Fibroblast of skin of abdomen (primary cell): ENCODE results near the gene LGR5. TPM values are rescaled to one million over a fixed set of nuclear protein-coding genes. Genes with fewer than 3 reads are reported as not detected.

Experiments used
- DNase-seq: peaks from one replicate; pipeline ENCODE4 v3.0.0-alpha.2; 2013
- polyA plus RNA-seq, 2 experiments: library from polyadenylated mRNA; unstranded; fragments of 120-200 nt; gene quantifications; one replicate each; pipeline ENCODE4 v1.2.1, GENCODE V29; 2013; ENCODE audit not compliant: insufficient read length in 2 of 2

The LGR5 gene, protein sequence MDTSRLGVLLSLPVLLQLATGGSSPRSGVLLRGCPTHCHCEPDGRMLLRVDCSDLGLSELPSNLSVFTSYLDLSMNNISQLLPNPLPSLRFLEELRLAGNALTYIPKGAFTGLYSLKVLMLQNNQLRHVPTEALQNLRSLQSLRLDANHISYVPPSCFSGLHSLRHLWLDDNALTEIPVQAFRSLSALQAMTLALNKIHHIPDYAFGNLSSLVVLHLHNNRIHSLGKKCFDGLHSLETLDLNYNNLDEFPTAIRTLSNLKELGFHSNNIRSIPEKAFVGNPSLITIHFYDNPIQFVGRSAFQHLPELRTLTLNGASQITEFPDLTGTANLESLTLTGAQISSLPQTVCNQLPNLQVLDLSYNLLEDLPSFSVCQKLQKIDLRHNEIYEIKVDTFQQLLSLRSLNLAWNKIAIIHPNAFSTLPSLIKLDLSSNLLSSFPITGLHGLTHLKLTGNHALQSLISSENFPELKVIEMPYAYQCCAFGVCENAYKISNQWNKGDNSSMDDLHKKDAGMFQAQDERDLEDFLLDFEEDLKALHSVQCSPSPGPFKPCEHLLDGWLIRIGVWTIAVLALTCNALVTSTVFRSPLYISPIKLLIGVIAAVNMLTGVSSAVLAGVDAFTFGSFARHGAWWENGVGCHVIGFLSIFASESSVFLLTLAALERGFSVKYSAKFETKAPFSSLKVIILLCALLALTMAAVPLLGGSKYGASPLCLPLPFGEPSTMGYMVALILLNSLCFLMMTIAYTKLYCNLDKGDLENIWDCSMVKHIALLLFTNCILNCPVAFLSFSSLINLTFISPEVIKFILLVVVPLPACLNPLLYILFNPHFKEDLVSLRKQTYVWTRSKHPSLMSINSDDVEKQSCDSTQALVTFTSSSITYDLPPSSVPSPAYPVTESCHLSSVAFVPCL
- not detected for polyA plus RNA-seq (2013, experiment 1 of 2; ENCODE audit: insufficient read length)
- polyA plus RNA-seq (2013, experiment 2 of 2; ENCODE audit: insufficient read length), result 0.10 TPM

DNA sequence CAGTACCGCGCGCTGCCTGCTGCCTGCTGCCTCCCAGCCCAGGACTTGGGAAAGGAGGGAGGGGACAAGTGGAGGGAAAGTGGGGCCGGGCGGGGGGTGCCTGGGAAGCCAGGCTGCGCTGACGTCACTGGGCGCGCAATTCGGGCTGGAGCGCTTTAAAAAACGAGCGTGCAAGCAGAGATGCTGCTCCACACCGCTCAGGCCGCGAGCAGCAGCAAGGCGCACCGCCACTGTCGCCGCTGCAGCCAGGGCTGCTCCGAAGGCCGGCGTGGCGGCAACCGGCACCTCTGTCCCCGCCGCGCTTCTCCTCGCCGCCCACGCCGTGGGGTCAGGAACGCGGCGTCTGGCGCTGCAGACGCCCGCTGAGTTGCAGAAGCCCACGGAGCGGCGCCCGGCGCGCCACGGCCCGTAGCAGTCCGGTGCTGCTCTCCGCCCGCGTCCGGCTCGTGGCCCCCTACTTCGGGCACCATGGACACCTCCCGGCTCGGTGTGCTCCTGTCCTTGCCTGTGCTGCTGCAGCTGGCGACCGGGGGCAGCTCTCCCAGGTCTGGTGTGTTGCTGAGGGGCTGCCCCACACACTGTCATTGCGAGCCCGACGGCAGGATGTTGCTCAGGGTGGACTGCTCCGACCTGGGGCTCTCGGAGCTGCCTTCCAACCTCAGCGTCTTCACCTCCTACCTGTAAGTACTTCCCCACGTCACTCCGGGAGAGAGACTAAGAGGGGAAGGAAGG, at the start of gene LGR5:
LGR5 (plus strand) TSS at position 186 of the 732 bp plus-strand sequence; CDS start at position 469, 283 bp downstream.
- DNase-seq, result peak; percentile 32

DNA sequence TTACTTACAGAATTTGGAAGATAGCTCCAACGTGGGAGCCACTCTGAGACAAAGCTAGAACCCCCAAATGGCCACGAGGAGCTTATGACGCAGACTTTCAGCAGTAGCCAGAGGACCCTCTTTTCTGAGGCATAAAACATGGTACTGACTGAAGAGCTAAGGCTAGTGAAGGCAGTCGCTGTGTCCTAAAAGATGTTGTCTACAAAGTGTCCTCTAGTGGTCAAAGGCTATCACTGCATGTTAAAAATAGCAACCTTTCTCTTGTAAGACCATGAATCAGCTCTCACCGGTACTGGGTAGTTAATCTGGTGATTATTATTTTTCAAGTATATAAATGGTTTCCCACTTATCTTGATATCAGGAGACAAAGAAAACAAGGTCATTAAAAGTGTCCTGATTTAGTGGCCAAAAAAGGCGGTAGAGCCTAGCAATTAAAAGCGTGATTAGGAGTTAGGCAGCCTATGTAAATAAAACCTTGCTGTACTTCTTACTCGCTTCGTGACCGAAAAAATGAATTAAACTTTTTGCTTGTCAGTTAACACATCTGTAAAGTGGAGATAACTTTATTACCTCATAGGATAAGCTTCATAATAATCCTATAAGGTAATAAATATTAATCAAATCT, 47.0 kb upstream of the LGR5 start:
- peak; percentile 70 for DNase-seq

DNA sequence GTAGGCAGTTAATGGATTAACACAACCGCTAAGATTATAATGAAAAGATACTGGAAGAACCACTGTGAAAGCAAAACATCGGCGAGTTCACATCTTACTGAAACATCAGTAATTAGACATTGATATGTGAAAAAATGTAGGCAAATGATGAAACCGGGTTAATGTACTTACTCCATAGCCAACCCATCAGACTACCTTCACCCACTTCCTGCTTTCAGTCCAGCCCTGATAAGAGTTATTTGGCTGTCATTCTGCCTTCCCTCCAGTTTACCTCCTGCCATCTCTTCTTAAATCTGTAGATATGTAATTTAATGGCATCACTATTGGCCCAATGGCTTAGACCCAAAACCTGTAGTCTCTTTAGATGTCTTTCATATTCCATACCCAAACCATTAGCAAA, 46.0 kb upstream of the LGR5 start:
- no peak for DNase-seq

DNA sequence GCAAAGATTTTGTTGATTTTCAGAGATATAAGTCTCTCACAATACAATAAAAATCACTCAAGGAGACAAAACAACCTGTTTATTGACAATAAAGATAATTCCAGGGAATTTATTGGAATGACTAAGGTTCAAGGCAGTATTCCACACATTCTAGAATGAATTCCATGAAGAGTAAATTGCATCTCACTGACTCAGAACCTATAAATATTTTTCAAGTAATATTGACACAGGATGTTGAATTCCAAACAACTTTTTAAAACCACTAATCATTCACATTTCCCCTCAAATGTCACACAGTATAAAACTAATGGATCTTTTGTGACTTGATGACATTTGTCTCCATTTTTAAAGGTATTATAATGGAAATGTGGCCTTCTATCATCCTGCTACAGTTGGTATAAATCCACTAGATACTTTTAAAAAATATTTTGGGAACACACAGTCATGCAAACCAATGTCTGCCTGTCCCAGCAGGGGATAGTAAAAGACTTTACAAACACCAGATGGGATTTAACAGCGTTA, 42.1 kb upstream of the LGR5 start:
- peak; percentile 89 for DNase-seq

DNA sequence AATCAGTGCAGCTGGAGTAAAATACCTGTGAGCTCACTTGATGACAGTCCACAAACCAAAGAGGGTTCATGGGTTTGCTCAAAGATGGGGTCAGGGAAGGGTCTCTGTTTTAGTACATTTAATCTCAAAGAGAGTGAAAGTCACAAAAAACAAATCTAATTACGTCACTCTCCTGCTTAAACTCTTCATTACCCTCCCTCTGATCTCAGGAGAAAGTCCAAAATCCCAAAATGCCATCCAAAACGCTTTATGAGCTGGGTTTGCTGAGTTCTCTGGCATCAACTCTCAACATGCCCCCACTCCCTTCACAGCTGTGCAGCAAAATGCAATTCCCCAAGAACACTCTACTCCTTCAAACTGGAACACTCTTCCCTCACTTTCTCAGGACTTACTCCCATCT, 40.4 kb upstream of the LGR5 start:
- no peak for DNase-seq

DNA sequence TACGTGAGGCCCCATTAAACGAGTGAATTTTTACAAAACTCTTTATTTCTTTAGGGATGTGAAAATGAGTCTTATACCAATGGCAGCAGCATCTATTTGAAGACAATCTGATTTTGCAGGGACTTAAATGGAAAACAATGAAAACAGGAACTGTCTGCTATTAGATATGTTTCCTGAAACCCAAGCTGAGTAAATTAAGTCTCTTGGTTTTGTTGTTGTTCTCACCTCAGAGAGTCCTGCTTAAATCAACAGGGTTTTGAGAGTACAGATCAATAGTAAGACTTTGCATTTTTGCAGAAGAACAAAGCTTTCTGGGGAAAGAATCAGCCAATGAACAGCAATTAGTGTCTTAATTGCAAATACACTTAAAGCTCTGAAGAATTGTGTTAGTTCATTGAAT, 39.1 kb upstream of the LGR5 start:
- no peak for DNase-seq

DNA sequence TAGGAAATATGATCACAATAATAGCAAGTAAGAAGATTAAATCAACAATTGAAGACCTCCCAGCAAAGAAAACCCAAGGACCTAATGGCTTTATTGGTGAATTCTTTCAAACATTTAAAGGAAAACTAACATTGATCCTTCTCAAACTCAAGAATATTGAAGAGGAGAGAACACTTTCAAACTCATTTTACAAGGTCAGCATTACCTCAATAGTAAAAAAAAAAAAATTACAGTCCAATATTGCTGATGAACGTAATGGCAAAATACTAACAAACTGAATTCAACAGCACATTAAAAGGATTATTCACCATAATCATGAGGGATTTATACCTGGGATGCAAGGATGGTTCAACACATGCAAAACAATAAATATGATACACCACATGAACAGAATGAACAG, 33.7 kb upstream of the LGR5 start:
- no peak for DNase-seq

DNA sequence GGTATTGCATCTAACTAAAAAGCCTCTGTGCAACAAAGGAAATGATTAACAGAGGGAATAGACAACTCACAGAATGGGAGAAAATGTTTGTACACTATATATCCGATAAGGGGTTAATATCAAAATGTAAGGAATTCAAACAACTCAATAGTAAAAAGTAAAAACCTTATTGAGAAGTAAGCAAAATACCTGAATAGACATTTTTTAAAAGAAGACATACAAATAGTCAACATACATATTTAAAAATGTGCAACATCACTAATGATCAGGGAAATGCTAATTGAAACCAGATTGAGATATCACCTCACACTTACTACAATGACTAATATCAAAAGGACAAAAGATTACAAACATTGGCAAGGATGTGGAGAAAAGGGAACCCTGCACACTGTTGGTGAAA, 31.9 kb upstream of the LGR5 start:
- no peak for DNase-seq

DNA sequence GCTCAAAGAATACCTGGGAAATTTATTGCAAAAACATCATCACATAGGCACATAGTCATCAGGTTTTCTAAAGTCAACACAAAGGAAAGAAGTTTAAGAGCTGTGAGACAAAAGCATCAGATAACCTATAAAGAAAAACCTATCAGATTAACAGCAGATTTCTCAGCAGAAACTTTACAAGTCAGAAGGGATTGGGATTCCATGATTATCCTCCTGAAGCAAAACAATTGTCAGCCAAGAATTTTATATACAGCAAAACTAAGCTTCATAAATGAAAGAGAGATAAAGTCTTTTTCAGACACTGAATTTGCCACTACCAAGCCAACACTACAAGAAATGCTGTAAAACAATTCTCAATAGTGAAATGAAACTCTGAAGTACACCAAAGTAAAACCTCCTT, 28.8 kb upstream of the LGR5 start:
- DNase-seq, result no peak

DNA sequence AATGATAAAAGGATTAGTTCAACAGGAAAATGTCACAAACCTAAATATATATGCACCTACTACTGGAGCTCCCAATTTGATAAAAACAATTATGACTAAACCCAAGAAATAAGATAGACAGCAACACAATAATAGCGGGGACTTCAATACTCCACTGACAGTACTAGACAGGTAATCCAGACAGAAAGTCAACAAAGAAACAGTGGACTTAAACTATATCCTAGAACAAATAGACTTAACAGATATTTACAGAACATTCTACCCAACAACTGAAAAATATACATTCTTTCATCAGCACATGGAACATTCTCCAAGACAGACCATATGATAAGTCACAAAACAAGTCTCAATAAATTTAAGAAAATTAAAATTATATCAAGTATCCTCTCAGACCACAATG, 28.0 kb upstream of the LGR5 start:
- no peak for DNase-seq

DNA sequence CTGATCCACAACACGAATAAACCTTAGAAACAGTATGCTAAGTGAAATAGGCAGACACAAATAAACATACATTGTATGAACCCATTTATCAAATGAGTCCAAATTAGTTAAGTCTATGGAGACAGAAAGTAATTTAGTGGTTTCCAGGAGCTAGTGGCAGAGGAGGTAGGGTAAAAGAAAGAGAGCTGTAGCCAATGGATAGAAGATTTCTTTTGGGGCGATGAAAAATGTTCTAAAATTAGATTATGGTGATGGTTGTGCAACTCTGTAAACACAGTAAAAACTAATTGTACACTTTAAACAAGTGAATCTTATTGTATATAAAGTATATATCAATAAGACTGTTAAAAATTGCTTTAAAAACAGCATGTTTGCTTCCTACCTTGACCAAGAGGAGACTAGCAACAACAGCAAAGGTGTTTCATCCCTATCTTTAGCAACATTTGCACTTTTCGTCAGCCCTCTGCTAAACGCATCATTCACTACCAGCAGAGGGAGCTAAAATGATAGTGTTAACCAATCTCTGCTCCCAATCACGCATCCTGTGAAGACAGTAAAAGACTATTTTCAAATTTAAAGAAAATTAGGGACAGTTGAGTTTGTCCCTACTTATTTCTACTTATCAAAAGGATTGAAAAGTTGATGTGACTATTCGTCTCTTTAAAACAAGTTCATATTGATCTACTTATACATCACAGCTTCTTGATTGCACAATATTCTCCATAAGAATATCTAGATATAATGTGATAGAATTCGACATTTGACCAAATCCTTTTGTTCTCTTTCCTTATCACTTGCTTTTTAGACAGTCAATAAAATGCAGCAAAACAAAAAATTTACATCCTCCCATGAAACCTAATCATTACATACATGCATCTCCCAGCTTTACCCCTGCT, 24.0 kb upstream of the LGR5 start:
- DNase-seq, result peak; percentile 47

DNA sequence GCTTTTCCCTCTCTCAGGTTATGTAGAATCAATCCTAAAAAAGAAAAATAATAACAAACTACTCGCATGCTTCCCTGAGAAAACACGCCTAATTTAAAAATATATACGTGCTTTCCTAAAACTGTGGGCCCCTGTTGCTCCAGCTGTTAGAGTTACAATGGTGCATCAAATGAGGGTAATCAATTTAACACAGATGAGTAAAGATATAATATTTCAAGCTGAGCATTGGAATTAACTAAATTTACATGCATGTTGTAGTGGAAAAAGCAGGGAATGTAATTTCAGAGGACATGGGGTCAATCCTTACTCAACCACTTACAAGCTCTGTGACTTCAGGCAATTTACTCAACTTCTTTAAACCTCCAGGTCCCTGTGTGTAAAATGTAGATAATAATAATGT, 22.4 kb upstream of the LGR5 start:
- DNase-seq, result no peak

DNA sequence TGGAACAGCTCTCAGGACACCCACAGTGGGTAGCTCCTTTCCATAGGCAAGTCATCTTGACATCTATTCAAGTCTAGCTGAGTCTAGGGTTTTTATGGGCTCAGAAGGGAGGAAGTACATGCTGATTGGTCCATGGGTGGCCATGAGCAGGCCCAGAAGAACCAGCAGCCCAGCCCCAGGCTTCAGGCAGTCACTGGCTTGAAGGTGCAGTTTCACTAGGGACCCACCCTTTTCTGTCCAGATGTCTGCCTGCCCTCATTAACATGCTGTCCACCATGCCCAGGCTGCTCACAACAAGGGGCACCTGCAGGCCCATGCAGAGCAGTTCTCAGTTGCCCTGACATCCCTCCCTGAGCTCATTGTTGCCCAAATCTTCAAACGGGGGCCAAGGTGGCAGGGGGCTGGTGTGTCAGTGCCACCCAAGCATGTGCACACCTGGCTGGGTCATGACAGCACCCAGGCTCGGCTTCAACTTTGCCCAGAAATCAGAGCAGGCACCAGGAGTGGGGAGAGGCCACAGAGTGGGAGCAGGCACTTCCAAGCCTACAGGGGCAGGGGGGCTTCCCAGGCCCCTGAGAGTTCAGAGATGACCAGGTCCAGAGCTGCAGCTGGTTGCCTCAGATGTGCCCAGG, 18.7 kb upstream of the LGR5 start:
- DNase-seq, result no peak

DNA sequence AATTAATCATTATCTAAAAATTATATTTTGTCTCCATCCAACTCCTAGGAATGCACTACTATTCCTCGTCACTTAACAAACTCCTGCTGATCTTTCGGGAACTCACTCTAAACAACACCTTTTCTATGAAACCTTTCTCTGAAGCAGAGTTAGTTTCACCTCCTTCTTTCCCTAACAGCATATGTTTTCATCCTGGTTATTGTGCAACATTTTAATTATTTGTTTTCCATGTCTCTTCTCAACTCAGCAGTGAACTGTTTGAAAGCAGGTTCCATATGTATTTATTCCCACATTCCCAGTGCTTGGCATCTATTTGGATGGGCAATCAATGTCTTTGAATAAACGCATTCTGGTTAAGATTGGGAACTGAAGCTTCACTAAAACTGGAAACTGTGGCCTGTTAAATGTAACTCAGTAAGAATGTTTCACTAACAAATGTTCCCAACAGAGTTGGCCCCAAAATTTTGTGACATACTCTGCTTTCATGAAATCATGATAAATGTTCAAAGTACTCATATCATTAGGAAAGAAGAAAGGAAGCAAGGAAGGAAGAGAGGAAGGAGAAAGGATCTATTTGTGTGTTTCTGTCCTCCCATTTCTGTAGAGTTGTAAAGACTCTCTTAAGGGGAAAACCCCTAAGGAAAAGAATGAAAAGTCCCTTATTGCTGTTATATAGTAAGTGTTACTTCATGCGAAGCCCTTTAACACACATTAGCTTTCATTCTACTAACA, 13.9 kb upstream of the LGR5 start:
- DNase-seq, result no peak

DNA sequence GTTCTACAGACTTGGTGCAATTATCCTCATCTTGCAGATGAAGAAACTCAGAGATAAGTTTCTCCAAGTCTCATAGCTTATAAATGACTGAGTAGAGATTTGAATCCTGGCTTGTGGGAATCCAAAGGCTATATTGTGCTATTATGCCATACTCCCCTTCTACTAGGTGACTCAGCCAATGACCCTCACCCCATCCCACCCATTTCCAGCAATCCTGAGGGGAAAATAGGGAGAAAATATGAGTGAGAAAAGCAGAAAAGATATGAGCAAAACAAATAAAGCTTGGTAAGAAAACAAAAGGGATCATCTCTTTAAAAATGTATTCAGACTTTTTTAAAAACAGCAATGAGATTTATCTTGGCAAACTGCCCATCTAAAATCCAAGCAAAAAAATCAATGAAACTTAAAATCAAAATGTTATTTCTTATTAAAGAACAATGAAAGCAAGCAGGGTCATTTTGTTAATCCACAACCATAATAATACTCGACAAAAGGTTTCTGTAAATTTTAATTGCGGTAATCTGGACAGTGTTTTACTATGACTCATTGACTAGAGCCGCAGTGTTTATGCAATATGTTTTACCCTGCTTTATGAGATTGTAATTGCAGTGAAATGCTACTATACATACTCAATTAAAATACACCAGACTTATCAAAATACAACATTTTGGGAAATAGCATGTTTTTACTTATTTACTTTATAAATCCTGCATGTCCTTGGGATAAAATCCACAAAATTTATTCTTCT, 13.1 kb upstream of the LGR5 start:
- DNase-seq, result peak; percentile 26

DNA sequence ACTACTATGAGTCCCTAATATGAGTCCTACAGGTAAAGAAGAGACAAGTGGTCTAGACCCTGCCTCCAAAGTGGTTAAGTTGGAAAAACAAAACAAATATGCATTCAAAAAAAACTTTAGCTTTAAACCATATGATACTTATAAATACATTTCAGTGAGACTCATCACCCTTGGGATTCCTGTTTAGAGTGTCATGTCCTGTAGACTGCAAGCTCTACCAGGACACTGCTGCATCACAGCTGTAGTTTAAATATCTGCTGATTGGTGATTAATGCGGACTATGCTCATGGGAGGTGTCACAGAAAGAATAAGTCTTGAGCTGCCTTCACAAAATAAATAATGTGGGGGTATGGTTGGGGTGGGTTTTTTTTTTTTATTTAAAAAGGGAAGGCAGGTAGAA, 8.8 kb upstream of the LGR5 start:
- DNase-seq, result peak; percentile 36

DNA sequence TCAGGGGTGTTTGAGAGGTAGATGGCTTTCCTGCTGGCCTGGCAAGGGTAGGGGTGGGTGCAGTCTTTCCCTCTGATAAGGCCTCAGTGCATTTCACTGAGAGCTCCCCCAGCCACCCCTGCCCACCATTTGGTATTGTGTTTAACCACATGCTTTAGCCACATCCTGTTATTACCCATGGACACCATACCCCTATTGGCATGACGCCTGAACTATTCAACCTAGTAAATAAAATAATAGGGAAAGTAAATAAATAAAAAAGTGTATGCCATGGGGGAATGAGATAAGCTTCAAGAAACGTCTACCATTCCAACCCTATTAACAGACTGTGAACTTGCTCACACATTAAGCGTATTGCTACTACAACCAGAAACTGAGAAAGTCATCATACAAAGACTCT, 7.6 kb upstream of the LGR5 start:
- no peak for DNase-seq

DNA sequence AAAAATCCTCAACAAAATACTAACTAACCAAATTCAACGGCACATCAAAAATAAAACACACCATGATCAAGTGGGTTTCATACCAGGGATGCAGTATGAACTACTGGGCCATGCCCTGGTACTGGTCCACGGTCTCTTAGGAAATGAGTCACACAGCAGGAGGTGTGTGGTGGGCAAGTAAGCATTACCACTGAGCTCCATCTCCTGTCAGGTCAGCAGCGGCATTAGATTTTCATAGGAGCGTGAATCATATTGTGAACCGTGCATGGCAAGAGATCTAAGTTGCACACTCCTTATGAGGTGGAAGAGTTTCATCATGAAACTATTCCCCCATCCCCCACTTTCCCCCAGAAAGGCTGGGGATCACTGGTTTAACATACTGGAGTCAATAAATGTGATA, 6.7 kb upstream of the LGR5 start:
- DNase-seq, result no peak

DNA sequence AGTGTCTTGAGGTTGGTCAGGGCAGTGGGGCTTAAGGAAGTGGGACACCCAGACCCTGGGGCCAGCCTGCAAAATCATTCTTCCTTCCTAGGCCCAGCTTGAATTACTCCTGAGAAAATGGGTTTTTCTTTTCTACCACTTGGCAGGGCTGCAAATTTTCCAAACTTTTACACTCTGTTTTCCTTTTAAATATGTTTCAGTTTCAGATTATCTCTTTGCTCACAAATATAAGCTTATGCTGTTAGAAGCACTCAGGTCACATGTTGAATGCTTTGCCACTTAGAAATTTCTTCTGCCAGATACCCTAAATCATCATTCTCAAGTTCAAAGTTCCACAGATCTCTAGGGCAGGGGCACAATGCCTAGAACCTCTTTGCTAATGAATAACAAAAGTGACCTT, 2.9 kb upstream of the LGR5 start:
- no peak for DNase-seq
